MM.1S (cell line): ENCODE results near the gene ZNF628.

Experiments used
- EZH2 ChIP-seq: fragments of 300-600 bp; sonication (generic); optimal IDR thresholded peaks from 2 replicates; pipeline ENCODE3; 2017; ENCODE audit warnings: low read depth, mild to moderate bottlenecking, antibody characterized with exemption, low read length, mixed read lengths
- TF ChIP-seq, protein P1 (sequence below): fragments of 300-600 bp; sonication (generic); IDR thresholded peaks from 2 replicates; pipeline ENCODE4 v1.5.1; 2016; ENCODE audit warnings: antibody characterized with exemption, low read length, mixed read lengths

DNA sequence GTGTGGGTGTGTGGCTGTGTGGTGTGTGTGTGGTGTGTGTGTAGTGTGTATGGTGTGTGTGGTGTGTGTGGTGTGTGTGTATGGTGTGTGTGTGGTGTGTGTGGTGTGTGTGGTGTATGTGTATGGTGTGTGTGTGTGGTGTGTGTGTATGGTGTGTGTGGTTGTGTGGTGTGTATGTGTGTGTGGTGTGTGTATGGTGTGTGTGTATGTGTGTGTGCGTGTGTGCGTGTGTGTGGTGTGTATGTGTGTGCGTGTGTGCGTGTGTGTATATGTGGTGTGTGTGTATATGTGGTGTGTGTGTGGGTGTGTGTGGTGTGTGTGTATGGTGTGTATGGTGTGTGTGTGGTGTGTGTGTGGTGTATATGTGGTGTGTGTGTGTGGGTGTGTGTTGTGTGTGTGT lies 41.4 kb upstream of the ZNF628 start:
- TF ChIP-seq, protein P1, sequence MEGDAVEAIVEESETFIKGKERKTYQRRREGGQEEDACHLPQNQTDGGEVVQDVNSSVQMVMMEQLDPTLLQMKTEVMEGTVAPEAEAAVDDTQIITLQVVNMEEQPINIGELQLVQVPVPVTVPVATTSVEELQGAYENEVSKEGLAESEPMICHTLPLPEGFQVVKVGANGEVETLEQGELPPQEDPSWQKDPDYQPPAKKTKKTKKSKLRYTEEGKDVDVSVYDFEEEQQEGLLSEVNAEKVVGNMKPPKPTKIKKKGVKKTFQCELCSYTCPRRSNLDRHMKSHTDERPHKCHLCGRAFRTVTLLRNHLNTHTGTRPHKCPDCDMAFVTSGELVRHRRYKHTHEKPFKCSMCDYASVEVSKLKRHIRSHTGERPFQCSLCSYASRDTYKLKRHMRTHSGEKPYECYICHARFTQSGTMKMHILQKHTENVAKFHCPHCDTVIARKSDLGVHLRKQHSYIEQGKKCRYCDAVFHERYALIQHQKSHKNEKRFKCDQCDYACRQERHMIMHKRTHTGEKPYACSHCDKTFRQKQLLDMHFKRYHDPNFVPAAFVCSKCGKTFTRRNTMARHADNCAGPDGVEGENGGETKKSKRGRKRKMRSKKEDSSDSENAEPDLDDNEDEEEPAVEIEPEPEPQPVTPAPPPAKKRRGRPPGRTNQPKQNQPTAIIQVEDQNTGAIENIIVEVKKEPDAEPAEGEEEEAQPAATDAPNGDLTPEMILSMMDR, result no peak
- no peak for TF ChIP-seq EZH2
